Measurements from ENCODE around the gene ILF3. TPM values are rescaled to one million over a fixed set of nuclear protein-coding genes. Genes with fewer than 3 reads are reported as not detected.
"Not testable (repeated sequence)": the region's sequence is repeated elsewhere in the genome, so short reads cannot be mapped to it uniquely, and the experiment has no call there.

ILF3 gene
- total RNA-seq, 3 donors from 2014 or later (not counting 1 experiment from before 2014, with no cell fraction given), result 329 to 365 (median 332) TPM

DNA sequence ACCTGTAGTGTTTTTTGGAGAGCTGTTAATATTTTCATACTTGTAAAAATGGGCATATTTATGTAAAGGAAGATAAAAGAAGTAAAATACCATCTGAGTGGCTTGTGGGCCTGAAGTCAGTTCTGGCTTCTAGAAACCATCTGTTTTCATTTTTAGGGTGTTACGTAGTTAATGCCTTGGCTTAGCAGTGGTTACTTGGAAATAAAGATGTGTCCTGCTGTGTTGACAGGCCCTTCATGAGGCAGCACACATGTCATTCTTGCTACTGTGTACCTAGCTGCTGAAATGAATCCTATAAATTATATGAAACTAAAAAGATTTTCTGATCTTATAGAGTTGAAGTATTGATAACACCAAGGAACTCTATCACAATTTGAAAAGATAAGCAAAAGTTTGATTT, 16.0 kb downstream of the ILF3 start:
- H3K9me3 ChIP-seq (ENCODE audit: control insufficient read depth, insufficient read depth, low read length), result no peaks in the 10 kb centered on the region
- H3K27ac ChIP-seq (ENCODE audit: low read length), result no peak overlapping the region
- ATAC-seq (no peak), DNase-seq (no peak)
- TF ChIP-seq, protein P1, sequence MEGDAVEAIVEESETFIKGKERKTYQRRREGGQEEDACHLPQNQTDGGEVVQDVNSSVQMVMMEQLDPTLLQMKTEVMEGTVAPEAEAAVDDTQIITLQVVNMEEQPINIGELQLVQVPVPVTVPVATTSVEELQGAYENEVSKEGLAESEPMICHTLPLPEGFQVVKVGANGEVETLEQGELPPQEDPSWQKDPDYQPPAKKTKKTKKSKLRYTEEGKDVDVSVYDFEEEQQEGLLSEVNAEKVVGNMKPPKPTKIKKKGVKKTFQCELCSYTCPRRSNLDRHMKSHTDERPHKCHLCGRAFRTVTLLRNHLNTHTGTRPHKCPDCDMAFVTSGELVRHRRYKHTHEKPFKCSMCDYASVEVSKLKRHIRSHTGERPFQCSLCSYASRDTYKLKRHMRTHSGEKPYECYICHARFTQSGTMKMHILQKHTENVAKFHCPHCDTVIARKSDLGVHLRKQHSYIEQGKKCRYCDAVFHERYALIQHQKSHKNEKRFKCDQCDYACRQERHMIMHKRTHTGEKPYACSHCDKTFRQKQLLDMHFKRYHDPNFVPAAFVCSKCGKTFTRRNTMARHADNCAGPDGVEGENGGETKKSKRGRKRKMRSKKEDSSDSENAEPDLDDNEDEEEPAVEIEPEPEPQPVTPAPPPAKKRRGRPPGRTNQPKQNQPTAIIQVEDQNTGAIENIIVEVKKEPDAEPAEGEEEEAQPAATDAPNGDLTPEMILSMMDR (IDR thresholded peaks at IDR 0.05), result no peak
- peaks cover 33 to 34% of the 10 kb centered on the region in 2 donors for H3K4me1 Mint-ChIP-seq
- no peaks in the 10 kb centered on the region for H3K27me3 Mint-ChIP-seq (ENCODE audit: low read depth in 2 of 2)
- no peak overlapping the region for H3K4me3 Mint-ChIP-seq
- intact Hi-C loops (cut with micrococcal nuclease), result no loop called here
- H3K36me3 Mint-ChIP-seq, result no peaks in the 10 kb centered on the region
- H3K4me3 ChIP-seq (ENCODE audit: low read length), result no peak overlapping the region
- H3K36me3 ChIP-seq (ENCODE audit: control insufficient read depth, insufficient read depth, low read length), result peaks cover 31% of the 10 kb centered on the region
- WGBS (ENCODE audit: insufficient coverage), result 87% methylated on average over 1 of the region's 1 CpG
- H3K9me3 Mint-ChIP-seq, result no peaks in the 10 kb centered on the region
- H3K27me3 ChIP-seq (ENCODE audit: control insufficient read depth, insufficient read depth, low read length), result no peaks in the 10 kb centered on the region
- peaks cover 11% of the 10 kb centered on the region for H3K4me1 ChIP-seq (ENCODE audit: control insufficient read depth, insufficient read depth, low read length)
- peak overlapping the region; percentile 18 to 51 for H3K27ac Mint-ChIP-seq

DNA sequence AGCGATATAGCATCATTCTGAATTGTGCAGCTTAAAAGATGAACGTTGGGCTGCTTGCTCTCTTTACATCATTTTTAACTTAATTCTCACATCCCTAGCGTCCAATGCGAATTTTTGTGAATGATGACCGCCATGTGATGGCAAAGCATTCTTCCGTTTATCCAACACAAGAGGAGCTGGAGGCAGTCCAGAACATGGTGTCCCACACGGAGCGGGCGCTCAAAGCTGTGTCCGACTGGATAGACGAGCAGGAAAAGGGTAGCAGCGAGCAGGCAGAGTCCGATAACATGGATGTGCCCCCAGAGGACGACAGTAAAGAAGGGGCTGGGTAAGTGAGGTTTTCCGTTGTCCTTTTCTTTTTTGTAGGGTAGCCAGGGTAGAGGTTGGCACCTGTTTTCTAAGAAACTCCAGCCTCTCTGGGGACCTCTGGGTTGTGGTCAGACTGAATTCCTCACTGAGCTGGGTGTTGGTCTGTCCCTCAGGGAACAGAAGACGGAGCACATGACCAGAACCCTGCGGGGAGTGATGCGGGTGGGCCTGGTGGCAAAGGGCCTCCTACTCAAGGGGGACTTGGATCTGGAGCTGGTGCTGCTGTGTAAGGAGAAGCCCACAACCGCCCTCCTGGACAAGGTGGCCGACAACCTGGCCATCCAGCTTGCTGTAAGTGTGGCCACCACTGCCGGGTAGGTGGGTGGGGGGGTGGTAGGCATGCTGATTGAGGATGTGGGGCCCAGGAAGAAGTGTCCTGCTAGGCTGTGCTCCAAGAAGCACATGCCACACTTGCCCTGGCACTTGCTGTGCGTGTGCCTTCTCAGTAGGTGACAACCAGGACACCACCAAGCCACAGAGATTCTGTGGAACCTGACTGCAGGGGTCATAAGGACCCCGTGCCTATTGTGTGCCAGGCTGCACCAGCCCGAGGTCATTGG, 17.0 kb downstream of the ILF3 start:
- peak overlapping the region; percentile 20 to 73 for H3K27ac Mint-ChIP-seq
- H3K36me3 ChIP-seq (ENCODE audit: control insufficient read depth, insufficient read depth, low read length), result peaks cover 31% of the 10 kb centered on the region
- no peaks in the 10 kb centered on the region for H3K9me3 Mint-ChIP-seq

DNA sequence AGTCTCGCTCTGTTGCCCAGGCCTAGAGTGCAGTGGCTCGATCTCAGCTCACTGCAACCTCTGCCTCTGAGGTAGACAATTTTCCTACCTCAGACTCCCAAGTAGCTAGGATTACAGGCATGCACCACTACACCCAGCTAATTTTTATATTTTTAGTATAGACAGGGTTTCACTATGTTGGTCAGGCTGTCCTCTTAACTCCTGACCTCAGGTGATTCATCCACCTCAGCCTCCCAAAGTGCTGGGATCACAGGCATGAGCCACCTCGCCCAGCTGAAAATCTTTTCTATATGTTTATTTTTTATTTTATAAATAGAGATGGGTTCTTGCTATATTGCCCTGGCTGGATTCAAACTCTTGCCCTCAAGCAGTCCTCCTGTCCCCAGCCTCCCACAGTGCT, 17.8 kb downstream of the ILF3 start:
- ATAC-seq; H3K27ac ChIP-seq (ENCODE audit: low read length); H3K4me3 ChIP-seq (ENCODE audit: low read length); H3K9me3 ChIP-seq (ENCODE audit: control insufficient read depth, insufficient read depth, low read length); H3K4me1 ChIP-seq (ENCODE audit: control insufficient read depth, insufficient read depth, low read length); H3K36me3 Mint-ChIP-seq; H3K4me3 Mint-ChIP-seq; H3K9me3 Mint-ChIP-seq; H3K27me3 Mint-ChIP-seq (ENCODE audit: low read depth in 2 of 2); H3K27me3 ChIP-seq (ENCODE audit: control insufficient read depth, insufficient read depth, low read length); H3K27ac Mint-ChIP-seq; DNase-seq; intact Hi-C loops (cut with micrococcal nuclease): not testable (repeated sequence)
- 100% methylated on average over 2 of the region's 3 CpGs for WGBS (ENCODE audit: insufficient coverage)
- H3K4me1 Mint-ChIP-seq, result peaks cover 33 to 34% of the 10 kb centered on the region in 2 donors
- peaks cover 33% of the 10 kb centered on the region for H3K36me3 ChIP-seq (ENCODE audit: control insufficient read depth, insufficient read depth, low read length)

More for the DNA sequence above, 17.0 kb downstream of the ILF3 start:
- H3K9me3 ChIP-seq (ENCODE audit: control insufficient read depth, insufficient read depth, low read length), result no peaks in the 10 kb centered on the region
- DNase-seq (no peak), ATAC-seq (peak in 1 of 3 donors; percentile 14)
- Mint-ChIP-seq H3K27me3 (ENCODE audit: low read depth in 2 of 2) (no peaks in the 10 kb centered on the region), H3K36me3 (no peaks in the 10 kb centered on the region), H3K4me3 (no peak overlapping the region), H3K4me1 (peaks cover 33 to 34% of the 10 kb centered on the region in 2 donors)
- H3K27me3 ChIP-seq (ENCODE audit: control insufficient read depth, insufficient read depth, low read length), result no peaks in the 10 kb centered on the region
- intact Hi-C loops (cut with micrococcal nuclease), result no loop called here
- H3K27ac ChIP-seq (ENCODE audit: low read length), result no peak overlapping the region
- H3K4me1 ChIP-seq (ENCODE audit: control insufficient read depth, insufficient read depth, low read length), result peaks cover 9% of the 10 kb centered on the region
- TF ChIP-seq, protein P1 (IDR thresholded peaks at IDR 0.05), result no peak
- 94% methylated on average over 24 of the region's 24 CpGs for WGBS (ENCODE audit: insufficient coverage)
- no peak overlapping the region for H3K4me3 ChIP-seq (ENCODE audit: low read length)

DNA sequence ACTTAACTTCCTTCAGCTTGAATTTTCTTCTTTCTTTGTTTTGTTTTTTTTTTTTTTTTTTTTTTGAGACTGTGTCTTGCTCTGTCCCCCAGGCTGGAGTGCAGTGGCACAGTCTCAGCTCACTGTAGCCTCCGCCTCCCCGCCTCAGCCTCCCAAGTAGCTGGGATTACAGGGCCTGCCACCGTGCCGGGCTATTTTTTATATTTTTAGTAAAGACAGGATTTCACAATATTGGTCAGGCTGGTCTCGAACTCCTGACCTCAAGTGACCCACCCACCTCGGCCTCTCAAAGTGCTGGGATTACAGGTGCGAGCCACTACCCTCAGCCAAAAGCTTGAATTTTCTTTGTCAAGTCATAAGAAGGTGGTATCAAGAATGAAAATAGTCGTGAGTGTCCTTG, 21.1 kb downstream of the ILF3 start:
- intact Hi-C loops (cut with micrococcal nuclease); H3K36me3 Mint-ChIP-seq; H3K4me3 ChIP-seq (ENCODE audit: low read length); H3K27me3 ChIP-seq (ENCODE audit: control insufficient read depth, insufficient read depth, low read length); H3K9me3 Mint-ChIP-seq; H3K4me3 Mint-ChIP-seq; DNase-seq; H3K4me1 ChIP-seq (ENCODE audit: control insufficient read depth, insufficient read depth, low read length); H3K9me3 ChIP-seq (ENCODE audit: control insufficient read depth, insufficient read depth, low read length); H3K27me3 Mint-ChIP-seq (ENCODE audit: low read depth in 2 of 2); H3K27ac ChIP-seq (ENCODE audit: low read length); ATAC-seq; H3K27ac Mint-ChIP-seq: not testable (repeated sequence)
- WGBS (ENCODE audit: insufficient coverage), result 88% methylated on average over 8 of the region's 8 CpGs
- peaks cover 11 to 14% of the 10 kb centered on the region in 2 donors for H3K4me1 Mint-ChIP-seq
- H3K36me3 ChIP-seq (ENCODE audit: control insufficient read depth, insufficient read depth, low read length), result peaks cover 64% of the 10 kb centered on the region

All from natural killer cell (primary cell).